Measurements from ENCODE around the gene TMEM121B.

GRCh38 chr22:17106785-17107546 is 14.2 kb downstream of the TMEM121B start:
- TF ChIP-seq CTCF (optimal IDR thresholded peaks at IDR 0.05 in 1 of 3, IDR thresholded peaks at IDR 0.05 in 1 of 3, conservative IDR thresholded peaks at IDR 0.05 in 1 of 3; ENCODE audit: extremely low read depth in 1 of 3, insufficient read depth in 2 of 3, low read length in 3 of 3) (no peak), EZH2 (IDR thresholded peaks at IDR 0.05; ENCODE audit: low read length) (no peak)

Measured in keratinocyte (primary cell).